ENCODE measurements around the gene PARG.
"Not testable (repeated sequence)": the region's sequence is repeated elsewhere in the genome, so short reads cannot be mapped to it uniquely, and the experiment has no call there.

The PARG gene

GRCh38 chr10:49900406-49900805 is 41.4 kb downstream of the PARG start:
- DNase-seq: not testable (repeated sequence)

DNA sequence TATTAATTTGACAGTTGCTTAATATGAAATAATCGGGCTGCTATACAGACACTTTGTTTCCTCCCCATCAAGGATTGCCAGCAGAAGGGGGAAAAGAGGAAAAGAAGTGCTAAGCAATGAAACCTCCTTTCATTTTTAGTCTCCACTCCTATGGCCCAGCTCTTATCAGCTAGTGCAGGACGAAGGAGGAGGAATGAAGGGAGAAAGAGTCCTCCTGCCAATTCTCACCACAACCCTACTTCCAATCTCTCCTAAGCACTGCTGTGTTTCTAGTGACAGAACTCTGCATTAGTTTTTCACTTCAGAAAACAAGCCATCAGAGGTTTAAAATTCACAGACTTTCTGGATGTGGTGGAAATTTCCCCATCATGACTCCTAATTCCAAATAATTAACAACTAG is 41.8 kb downstream of the PARG start:
- DNase-seq: not testable (repeated sequence)

DNA sequence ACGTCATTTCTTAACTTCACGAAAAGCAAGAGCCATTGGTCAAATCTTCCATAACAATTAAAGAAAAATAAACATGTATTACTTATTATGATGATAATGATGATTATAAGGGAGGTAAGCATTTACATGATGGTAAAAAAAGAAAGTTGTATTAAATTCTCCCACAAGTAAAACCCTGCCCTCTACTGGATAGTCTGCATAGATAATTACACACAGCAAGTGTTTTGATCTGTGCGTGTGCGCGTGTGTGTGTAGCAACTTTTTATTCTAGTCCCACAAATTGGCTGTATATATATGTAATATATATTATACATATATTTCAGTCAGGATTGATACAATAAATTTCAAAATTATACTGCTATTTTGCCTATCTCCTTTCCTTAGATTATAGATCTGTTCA is 51.8 kb downstream of the PARG start:
- DNase-seq: not testable (repeated sequence)

DNA sequence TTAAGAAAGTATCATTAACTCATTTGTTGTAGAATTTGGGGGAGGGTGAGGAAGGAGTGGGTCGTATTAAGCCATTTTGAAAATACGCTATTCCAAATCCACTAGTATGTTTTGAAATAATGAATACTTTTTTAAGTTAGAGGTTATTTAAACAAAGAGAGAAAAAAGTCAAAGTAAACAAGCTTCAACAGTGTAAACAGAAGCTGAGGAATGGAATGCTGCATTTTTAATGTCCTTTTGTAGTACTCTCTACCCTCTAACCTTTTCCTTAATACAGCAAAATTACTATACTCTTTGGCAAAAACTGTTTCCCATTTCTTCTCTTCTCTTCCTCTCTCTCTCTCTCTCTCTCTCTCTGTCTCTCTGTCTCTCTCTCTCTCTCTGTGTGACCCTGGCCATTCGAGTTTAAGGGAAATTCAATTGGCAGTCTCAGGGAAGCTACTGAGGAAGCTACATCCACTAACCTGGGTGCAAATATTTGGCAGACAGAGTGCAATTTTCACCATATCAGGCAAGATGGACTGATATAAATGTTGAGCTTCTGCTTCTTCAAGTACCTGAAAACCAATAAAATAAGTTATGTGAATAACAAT is 57.0 kb downstream of the PARG start:
- not testable (repeated sequence) for DNase-seq

GRCh38 chr10:49883852-49884251 is 58.0 kb downstream of the PARG start:
- not testable (repeated sequence) for DNase-seq

DNA sequence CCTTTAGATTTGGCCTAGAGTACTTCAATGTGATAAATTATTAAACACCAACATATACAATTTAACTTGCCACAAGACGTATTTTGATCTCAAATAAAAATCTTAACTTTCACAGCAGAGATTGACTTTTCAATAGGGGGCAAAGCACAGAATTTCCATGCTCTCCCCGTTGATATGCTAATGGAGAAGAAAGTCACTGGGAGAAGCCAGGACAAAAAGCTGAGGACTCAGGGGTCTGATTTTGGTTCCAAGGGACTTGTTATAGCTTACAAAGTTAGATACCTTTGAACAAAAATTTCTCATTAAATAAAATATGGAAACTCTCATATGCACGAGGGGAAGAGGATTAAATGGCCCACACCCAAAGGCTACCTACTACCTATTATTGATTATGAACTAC is 59.5 kb downstream of the PARG start:
- DNase-seq: not testable (repeated sequence)

DNA sequence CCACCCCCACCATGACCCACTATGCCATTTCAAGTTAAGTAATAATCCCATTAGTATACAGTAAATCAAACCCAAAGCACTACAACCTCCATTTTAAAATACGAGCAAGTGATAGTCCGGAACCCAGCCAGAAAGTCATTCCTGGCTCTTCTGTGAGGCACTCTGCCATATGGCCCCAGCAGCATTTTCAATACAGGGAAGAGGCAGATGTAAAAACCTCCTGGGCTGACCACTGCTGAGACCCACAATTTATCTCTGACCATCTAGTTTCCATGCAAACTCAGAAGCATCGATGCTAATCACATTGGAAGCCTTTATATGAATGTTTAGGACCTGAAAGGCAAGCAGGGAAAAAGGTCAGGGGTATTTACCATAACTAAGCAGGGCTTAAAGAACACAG is 69.1 kb downstream of the PARG start:
- DNase-seq: not testable (repeated sequence)

DNA sequence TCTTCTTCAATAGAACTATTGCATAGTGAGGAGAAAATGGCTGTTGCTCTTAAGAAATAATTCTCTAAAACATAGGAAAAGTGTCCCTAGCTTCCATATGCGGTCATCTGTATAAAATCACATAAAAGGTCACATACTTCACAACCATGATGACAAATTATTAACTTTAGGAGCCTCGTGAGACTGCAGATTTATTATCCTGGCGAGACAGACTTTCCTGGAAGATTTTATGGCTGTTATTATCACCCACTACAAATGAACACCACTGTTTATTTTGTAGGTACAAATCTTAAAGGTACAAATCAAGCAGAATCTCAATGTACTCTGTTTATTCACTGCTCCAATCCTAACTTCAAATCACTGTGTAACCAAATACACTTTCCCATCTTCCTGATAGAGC is 70.4 kb downstream of the PARG start:
- DNase-seq: not testable (repeated sequence)

- DNase-seq: not testable (repeated sequence)
These were observed 81.9 kb downstream of the PARG start for GRCh38 chr10:49859933-49860332.

GRCh38 chr10:49858697-49859382 is 83.0 kb downstream of the PARG start:
- DNase-seq: not testable (repeated sequence)

GRCh38 chr10:49849520-49849919 is 92.3 kb downstream of the PARG start:
- not testable (repeated sequence) for DNase-seq

DNA sequence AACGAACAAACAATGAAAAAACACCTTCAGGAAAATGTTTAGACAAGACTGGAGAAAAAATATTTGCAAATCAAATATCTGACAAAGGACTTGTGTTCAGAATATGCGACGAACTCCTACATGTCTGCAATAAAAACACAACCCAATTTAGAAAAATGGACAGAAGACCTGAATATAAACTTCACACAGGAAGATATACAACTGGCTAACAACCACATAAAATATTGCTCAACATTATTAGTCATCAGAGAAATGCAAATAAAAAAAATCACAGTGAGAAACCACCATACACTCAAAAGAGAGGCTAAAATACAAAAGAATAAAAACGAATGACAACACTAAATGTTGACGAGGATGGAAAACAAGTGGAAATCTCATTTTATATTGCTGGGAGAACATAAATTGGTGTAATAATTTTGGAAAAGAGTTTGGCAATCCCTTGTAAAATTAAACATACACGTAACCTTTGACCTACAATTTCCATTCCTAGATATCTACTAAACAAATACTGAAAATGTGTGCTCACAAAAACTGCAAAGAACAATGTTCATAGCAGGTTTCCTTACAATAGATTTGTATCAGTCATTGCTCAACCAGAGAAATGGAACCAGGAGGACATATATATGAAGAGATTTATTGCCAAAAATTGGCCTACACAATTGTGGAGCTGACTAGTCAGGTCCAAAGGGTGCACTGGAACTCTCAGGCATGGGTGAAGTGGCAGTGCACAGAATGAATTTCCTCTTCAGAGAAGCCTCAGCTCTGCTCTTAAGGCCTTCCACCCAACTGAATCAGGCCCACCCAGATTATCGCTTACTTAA is 96.8 kb downstream of the PARG start:
- peak in 1 of 2 donors; percentile 5 for DNase-seq

DNA sequence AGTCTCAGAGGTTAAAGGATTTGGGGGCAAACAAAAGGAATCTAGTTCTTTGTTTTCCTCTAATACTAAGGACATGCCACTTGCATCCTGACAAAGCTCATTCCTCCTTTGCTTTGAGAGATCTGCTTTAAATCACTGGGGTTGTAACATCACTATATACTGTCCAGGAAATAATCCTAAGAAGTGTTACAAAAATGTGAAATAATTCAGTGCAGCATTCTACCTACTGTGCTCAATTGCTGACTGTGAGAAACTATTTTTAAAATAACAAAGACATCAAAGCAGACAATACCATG is 99.5 kb downstream of the PARG start:
- DNase-seq: not testable (repeated sequence)

DNA sequence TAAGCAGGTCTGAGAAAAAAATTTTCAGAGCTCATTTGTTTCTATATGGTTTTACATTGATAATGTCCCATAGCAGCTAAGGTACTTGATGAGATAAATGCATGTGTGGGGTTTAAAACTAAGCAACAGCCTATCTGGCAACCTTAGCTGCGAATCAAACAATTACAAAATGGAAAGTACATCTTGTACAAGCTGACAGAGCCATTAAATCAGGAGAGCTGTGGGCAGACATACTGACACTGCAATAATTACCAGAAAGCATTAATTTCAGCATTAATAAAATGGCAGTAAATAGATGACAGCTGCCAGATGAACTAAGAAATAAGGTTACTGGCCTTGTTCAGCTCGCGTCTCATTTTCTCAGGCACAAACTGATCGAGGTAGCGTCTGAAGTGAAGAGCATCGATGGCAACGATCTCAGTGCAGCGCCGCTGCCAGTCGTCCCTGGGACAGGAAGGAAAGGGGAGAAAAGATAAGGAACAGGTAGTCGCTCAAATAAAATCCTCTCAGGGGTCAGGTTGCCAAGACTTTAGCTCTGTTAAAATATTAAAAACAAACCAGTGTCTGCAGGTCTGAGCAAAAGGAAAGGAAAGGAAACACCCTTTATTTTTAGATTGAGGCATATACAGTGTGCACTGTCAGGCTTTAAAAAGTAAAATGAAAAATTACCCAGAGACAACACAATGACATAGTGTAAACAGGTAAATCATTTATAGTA is 100.1 kb downstream of the PARG start:
- no peak for DNase-seq

- no peak for DNase-seq
These were observed 104.1 kb downstream of the PARG start for GRCh38 chr10:49837685-49838084.

DNA sequence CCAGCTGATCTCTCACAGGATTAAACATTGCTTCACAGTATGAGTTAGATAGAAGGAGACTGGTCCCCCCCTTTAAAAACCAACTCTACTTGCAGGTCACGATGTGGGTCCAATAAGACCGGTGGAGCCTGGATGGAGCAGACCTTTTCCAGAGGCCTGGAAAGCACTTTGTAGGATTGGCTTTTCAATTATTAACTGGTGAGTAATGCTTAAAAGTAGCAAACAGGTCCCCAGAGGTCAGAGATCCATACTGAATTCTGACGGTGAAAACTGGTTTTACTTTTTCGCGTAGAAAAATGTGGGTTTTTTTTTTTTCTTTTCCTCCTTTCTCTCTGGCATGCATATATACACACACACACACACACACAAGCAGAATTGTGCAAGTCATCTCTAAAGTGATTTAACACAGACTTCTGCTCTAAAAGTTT is 104.8 kb downstream of the PARG start:
- DNase-seq: no peak

GRCh38 chr10:49834976-49835375 is 106.9 kb downstream of the PARG start:
- no peak for DNase-seq

DNA sequence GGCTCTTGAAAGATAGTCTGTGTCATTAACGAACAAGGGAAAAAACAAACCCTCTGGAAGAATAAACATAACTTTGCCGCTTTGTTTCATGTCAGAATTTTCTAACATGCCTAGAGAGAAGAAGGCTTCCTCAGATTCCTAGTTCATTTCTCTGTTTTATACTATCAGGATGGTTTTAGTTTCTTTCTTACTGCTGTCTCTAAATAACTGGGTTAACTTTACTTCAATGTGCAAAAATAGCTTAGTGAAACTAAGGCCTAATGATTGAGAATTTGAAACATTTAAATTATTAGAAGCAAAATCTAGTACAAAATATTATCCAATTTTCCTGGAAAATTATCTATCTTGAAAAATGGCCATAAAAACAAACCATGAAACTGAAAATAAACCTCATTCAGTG is 107.6 kb downstream of the PARG start:
- DNase-seq: no peak

DNA sequence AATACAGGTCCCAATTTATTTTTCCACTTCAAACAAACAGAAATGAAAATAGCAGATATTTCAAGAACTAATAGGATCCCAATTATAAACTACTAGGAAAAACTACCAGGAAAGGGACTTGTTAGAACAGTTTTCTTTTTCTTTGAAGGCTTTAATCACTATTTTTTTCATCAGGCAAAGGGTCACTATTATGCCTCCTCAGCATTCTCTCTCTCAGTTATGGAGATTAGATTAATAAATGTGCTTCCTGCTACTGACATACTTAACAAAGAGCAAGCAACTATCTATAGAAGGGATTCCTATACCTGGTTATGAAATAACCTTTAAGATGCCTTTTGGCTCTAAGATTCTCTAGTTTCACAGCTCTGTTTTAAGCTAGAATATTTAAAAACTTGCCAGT is 108.7 kb downstream of the PARG start:
- no peak for DNase-seq

DNA sequence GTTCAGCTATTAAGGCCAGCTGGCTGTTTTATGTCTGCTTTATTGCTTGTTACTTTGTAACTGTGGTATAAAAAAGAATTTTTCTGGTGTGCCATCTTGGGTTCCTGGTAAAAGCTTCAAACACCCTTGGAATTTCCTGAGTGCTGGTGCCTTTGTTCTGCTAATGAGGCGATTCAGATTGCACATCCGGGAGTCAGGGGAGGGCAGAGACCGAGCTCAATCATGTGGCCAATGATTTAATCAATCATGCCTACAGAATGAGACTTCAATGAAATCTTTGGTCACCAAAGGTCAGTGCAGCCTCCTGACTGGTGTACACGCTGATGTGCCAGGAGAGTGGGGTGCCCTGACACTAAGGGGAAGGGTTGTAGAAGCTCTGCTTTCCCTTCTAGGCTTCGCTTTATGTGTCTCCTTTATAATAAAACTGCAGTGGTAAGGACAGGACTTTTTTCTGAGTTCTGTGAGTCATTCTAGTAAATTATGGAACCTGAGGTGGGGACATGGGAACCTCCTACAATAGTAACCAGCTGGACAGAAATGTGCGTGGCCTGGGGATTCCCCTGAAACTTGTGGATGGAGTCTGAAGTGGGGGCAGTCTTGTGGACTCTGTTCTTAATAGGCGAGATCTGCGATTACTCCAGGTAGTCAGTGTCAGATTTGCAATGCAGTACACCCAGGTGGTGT is 110.3 kb downstream of the PARG start:
- peak in 1 of 2 donors; percentile 3 for DNase-seq

DNA sequence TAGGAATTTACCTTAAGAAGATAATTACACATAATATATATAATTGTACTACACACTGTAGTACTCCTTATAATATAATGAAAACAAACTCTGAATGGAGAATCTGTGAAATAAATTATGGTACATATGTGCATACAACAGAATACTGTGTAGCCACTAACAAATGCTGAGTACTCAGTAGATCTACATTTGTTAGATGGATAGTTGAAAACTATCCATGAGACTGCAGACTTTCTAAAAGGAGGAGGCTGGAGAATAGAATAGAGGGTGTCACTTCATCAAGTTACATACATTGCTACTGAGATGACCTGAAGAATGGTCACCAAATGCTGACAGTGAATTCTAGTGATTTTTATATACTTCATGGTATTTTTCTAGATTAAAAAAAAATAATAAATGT is 111.0 kb downstream of the PARG start:
- no peak for DNase-seq

- no peak for DNase-seq
These were observed 111.8 kb downstream of the PARG start for GRCh38 chr10:49830016-49830415.

GRCh38 chr10:49827297-49827696 is 114.5 kb downstream of the PARG start:
- peak; percentile 30 to 37 for DNase-seq

All from inflammatory macrophage treated with lipopolysaccharide for 1 hour (primary cell).